Transverse colon (tissue), 4 donors: Measurements from ENCODE around the gene PPM1H. TPM values are rescaled to one million over a fixed set of nuclear protein-coding genes. Genes with fewer than 3 reads are reported as not detected.

ENCODE experiments used
- DNase-seq: peaks from one replicate; pipeline ENCODE4 v3.0.0-alpha.2; 2019
- H3K27ac ChIP-seq, 4 donors: fragments of 200-600 bp; sonication (generic); 2 replicates each; pipeline ENCODE4 v1.5.1; 2016 to 2018; ENCODE audit warnings: inconsistent platforms in 4 of 4
- H3K27me3 ChIP-seq: fragments of 200-600 bp; sonication (generic); 2 replicates; pipeline ENCODE4 v1.5.1; 2017; ENCODE audit warnings: inconsistent platforms
- H3K36me3 ChIP-seq, 4 donors: fragments of 200-600 bp; sonication (generic); 2 replicates each; pipeline ENCODE4 v1.5.1; 2017 to 2019; ENCODE audit warnings: inconsistent platforms in 4 of 4
- H3K4me1 ChIP-seq, 4 donors: fragments of 200-600 bp; sonication (generic); 2 replicates each; pipeline ENCODE4 v1.5.1; 2017 to 2020; ENCODE audit warnings: inconsistent platforms in 4 of 4
- H3K4me3 ChIP-seq, 4 donors: fragments of 200-600 bp; sonication (generic); 1 replicate in 1 of 4; 2 replicates in 3 of 4; pipeline versions ENCODE4 v1.5.1 to v1.6.1; 2017 to 2019; ENCODE audit warnings: inconsistent platforms in 4 of 4
- H3K9me3 ChIP-seq, 2 donors: fragments of 200-600 bp; sonication (generic); 2 replicates each; pipeline ENCODE4 v1.5.1; 2017 to 2019; ENCODE audit warnings: inconsistent platforms in 2 of 2
- EP300 ChIP-seq: sonication (generic); formaldehyde crosslinking; IDR thresholded peaks from one replicate; pipeline ENCODE4 v1.6.1; 2017; ENCODE audit warnings: antibody characterized with exemption, low read depth
- POLR2A ChIP-seq: fragments of 450-650 bp; IDR thresholded peaks from one replicate; pipeline ENCODE4 v1.6.1; 2016; ENCODE audit warnings: antibody characterized with exemption, mild to moderate bottlenecking, moderate library complexity
- POLR2AphosphoS5 ChIP-seq, 3 donors: sonication (generic); formaldehyde crosslinking; IDR thresholded peaks; one replicate each; pipeline ENCODE4 v1.6.1; 2016; ENCODE audit warnings: antibody characterized with exemption in 3 of 3
- WGBS, 2 donors: methylation state at CpG; one replicate each; pipeline ENCODE4 v1.1.5; 2018; ENCODE audit warnings: low coverage in 1 of 2; 5-methylcytosine and 5-hydroxymethylcytosine counted together
- in situ Hi-C, 4 donors: fragments of 200-750 bp; cut with MboI; loops; one replicate each; pipeline versions ENCODE4 v1.15.0 to v1.15.1; 2017; ENCODE audit warnings: low sequenced_read_pairs in 3 of 4, low pct_ligation_motif_present in 1 of 4, low pct_unique_long_range_greater_than_20kb in 1 of 4
- intact Hi-C: fragments of 100-400 bp; cut with DNase I; formaldehyde crosslinking; loops from one replicate; pipeline ENCODE4 v1.15.1; 2023; ENCODE audit warnings: low total_unique reads
- total RNA-seq, 4 donors: library from RNA; depleted of rRNA; stranded (reverse); fragments of >200 nt; gene quantifications; one replicate each; pipeline ENCODE4 v1.1.0, GENCODE V29; 2016
- TF ChIP-seq, protein P1 (sequence below), 5 experiments: fragments of 200-600 bp in 3 of 5; fragments of 450-650 bp in 2 of 5; sonication (generic) in 3 of 5; IDR thresholded peaks; 1 replicate in 2 of 5; 2 replicates in 3 of 5; pipeline ENCODE4 v1.5.1; 2016 to 2017; ENCODE audit warnings: antibody characterized with exemption in 5 of 5, inconsistent platforms in 3 of 5, mild to moderate bottlenecking in 2 of 5, moderate library complexity in 1 of 5

PPM1H gene
- total RNA-seq, 4 donors from 2014 or later: 0.37 to 3.2 (median 2.8) TPM

DNA sequence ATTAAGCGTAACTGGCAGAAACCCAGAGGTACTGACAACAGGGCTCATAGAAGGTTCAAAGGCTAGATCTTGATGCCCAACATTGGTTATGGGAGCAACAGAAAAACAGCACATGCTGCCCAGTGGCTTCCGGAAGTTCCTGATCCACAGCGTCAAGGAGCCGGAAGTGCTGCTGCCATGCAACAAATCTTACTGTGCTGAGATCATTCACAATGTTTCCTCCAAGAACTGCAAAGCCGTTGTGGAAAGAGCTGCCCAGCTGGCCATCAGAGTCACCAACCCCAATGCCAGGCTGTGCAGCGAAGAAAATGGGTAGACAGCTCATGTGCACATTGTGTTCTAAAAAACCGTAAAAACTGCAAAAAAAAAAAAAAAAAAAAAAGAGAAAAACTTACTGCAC, 276.0 kb downstream of the PPM1H start:
- Histone ChIP-seq H3K36me3 (no peaks in the 10 kb centered on the region), H3K4me1 (no peaks in the 10 kb centered on the region), H3K27me3 (no peaks in the 10 kb centered on the region), H3K4me3 (no peak overlapping the region), H3K27ac (no peak overlapping the region), H3K9me3 (no peaks in the 10 kb centered on the region)
- TF ChIP-seq POLR2A (no peak), POLR2AphosphoS5 (IDR thresholded peaks at IDR 0.05) (no peak), EP300 (no peak)
- TF ChIP-seq, protein P1, sequence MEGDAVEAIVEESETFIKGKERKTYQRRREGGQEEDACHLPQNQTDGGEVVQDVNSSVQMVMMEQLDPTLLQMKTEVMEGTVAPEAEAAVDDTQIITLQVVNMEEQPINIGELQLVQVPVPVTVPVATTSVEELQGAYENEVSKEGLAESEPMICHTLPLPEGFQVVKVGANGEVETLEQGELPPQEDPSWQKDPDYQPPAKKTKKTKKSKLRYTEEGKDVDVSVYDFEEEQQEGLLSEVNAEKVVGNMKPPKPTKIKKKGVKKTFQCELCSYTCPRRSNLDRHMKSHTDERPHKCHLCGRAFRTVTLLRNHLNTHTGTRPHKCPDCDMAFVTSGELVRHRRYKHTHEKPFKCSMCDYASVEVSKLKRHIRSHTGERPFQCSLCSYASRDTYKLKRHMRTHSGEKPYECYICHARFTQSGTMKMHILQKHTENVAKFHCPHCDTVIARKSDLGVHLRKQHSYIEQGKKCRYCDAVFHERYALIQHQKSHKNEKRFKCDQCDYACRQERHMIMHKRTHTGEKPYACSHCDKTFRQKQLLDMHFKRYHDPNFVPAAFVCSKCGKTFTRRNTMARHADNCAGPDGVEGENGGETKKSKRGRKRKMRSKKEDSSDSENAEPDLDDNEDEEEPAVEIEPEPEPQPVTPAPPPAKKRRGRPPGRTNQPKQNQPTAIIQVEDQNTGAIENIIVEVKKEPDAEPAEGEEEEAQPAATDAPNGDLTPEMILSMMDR (IDR thresholded peaks at IDR 0.05): no peak
- intact Hi-C loops (no loop called here), in situ Hi-C loops (no loop called here)
- DNase-seq: no peak
- WGBS, 2 donors: 89 to 93% methylated on average over 2 to 7 of the region's 7 CpGs

DNA sequence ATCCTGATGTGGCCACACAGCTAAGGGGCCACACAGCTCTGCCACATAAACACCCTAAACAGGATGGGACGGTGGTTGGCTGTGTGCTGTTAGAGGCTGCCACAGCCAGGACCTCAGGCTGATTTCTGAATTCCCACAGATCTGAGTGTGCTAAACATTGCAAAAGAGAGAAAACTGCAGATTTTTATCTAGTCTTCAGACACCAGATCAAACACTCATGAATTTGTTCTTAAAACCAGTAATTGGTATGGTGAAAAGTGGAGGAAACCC, 277.7 kb downstream of the PPM1H start:
- H3K27ac ChIP-seq: no peak overlapping the region
- H3K9me3 ChIP-seq: no peaks in the 10 kb centered on the region
- DNase-seq: no peak
- WGBS, 2 donors: 73% methylated on average over 1 of the region's 1 CpG; no CpG with 5 or more reads in 1 of the 2 donors
- in situ Hi-C loops: no loop called here
- intact Hi-C loops: no loop called here
- H3K4me3 ChIP-seq: no peak overlapping the region
- TF ChIP-seq, protein P1 (IDR thresholded peaks at IDR 0.05): no peak
- no peak for TF ChIP-seq EP300
- no peak for TF ChIP-seq POLR2A
- TF ChIP-seq POLR2AphosphoS5 (IDR thresholded peaks at IDR 0.05): no peak
- H3K36me3 ChIP-seq: no peaks in the 10 kb centered on the region
- H3K4me1 ChIP-seq: no peaks in the 10 kb centered on the region
- no peaks in the 10 kb centered on the region for H3K27me3 ChIP-seq

DNA sequence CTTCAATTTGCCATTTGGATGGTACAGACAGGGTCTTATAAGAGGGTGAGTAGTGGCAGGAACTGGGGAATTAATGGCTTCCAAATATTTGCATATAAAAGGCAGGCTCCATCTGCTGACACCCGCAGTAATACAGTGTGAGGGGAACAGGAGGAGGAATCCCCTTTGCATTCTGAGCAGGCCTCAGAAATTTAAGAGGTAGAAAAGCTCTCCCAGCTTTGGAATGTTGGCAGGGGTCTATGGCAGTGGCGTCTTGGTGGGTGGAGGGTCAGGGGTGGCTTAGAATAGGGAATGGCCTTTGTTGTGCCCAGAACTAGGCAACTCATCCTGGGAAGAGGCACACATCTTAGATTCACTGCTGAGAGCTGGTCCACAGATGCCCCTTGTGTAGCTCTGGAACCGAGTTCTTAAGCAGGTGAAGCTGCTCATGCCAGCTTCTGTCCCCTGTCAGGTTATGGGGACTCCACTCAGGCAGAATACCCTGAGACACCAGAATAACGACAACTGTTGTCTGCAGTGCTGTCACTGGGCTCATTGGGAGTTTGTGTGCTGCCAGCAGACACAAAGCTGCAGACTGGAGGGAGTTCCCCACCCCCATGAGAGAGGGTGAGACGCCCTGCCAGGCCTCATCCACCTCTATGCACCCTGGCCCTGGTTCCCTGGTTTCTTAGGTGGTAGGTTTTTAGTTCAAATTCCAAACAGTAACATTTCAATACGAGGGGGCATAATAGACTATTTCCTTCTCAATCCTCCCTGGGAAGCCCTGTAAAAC, 278.2 kb downstream of the PPM1H start:
- Histone ChIP-seq H3K9me3 (no peaks in the 10 kb centered on the region), H3K27ac (no peak overlapping the region), H3K4me3 (no peak overlapping the region), H3K27me3 (no peaks in the 10 kb centered on the region), H3K4me1 (no peaks in the 10 kb centered on the region), H3K36me3 (no peaks in the 10 kb centered on the region)
- no peak for DNase-seq
- TF ChIP-seq POLR2AphosphoS5 (IDR thresholded peaks at IDR 0.05) (no peak), POLR2A (no peak), EP300 (no peak)
- TF ChIP-seq, protein P1 (IDR thresholded peaks at IDR 0.05): no peak
- intact Hi-C loops: no loop called here
- in situ Hi-C loops: no loop called here
- WGBS, 2 donors: 91 to 100% methylated on average over 1 to 6 of the region's 6 CpGs

DNA sequence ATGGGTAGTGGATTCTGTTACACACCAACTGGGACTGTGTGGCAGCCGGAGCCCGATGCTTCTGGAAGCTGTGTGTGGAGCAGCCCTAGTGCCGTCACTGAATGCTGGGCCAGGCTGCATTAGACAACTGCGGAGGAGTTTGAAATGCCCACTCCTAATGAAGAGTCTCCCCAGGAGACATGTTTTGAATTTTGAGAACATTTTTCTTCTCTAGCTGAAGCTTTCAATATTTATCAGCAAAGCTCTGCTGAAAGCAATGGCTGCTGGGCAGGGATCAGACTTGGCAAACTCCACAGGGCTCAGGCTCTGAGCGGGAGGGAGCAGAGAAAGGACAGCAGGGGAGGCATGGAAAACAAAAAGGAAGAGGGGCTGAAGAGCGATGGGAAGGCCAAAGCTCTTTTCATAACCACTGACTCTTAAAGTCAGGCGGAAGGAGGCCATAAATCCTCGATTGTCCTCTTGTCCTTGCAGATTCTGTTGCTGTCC, 279.2 kb downstream of the PPM1H start:
- no peak overlapping the region for H3K4me3 ChIP-seq
- H3K27me3 ChIP-seq: no peaks in the 10 kb centered on the region
- no peaks in the 10 kb centered on the region for H3K36me3 ChIP-seq
- WGBS, 2 donors: 72% methylated on average over 8 of the region's 8 CpGs; no CpG with 5 or more reads in 1 of the 2 donors
- no peak for DNase-seq
- intact Hi-C loops (no loop called here), in situ Hi-C loops (no loop called here)
- no peaks in the 10 kb centered on the region for H3K4me1 ChIP-seq
- TF ChIP-seq, protein P1 (IDR thresholded peaks at IDR 0.05): no peak
- TF ChIP-seq EP300 (no peak), POLR2A (no peak), POLR2AphosphoS5 (IDR thresholded peaks at IDR 0.05) (no peak)
- no peaks in the 10 kb centered on the region for H3K9me3 ChIP-seq
- H3K27ac ChIP-seq: no peak overlapping the region
